HG02623 (cell line): ENCODE results near the gene CACNA1E.

Source experiments
- ATAC-seq: cut with Tn5 transposase; IDR thresholded peaks from one replicate; pipeline ENCODE4 v1.9.1; 2021; ENCODE audit warnings: moderate library complexity; ENCODE audit not compliant: unreplicated experiment

The CACNA1E gene

DNA sequence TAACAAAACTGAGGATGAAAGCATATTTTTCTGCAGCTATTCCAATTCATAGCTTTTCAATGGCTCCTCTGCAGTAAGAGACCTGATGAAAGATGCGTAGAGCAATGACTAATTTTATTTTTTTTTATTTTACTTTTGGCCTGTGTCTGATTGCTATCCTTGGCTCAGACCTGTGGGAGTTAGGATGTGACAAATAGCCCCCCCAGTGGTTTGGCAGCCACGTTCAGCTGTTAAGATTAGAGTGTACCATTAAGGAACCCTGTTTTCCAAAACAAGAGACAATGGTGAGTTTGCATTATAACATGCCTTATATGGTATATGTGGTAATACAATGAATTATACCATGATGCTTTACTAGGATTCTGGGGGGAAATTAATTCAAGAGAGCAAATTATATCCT, 264.7 kb downstream of the CACNA1E start:
- no peak for ATAC-seq

DNA sequence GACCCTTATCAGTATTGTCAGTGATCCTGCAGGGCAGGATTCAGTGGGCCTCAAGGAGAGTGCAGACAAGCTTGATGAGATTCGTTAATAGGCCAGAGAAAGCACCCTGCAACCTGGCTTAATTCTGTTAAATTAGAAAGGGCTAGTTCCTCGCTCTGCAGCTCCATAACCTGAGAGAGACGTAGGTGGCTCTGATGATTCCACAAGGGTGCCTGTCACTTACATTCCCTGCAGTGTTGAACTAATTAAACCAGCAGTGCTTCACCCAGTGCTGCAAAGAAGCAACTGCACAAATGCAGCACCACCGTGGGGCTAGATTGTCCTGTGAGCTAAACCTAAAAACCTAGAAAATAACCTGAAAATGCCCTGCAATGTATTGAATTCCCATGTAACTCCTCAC, 270.8 kb downstream of the CACNA1E start:
- ATAC-seq = no peak

DNA sequence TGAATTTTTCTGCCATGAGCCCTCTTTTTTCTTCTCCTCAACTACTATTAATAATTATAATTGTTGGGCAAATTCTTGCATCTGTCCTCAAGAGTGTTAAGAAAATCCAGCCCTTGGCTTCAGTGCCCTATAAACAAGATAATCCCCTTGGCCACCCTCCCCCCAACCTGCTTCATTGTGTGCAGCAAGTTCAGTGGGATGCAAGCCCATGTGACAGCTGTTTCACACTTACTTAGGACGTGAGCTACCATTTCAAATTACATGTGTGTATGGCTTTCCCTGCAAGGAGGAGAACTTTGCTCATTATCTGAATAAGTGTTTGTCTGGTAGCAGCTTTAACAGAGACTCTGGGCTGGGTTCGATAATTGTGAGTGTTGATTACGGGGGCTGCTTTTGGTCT, 276.2 kb downstream of the CACNA1E start:
- no peak for ATAC-seq

DNA sequence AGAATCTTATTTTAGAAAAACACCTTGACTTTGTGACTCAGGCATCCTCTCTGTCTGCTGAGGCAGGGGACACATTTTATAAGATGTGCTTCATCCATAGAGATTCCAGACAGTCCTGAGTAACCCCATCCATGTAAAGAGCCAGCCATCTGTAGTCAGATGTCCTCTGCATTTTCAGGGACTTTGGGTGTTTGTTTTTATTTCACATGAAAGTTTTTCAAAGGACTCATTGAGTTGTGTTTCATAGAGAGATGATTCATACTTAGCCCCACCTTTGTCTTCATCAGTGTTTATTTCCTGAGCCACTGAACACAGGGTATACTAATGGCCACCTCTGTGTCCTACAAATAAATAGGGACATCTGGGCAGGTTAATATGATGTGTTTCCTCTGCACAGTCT, 280.4 kb downstream of the CACNA1E start:
- ATAC-seq = no peak

DNA sequence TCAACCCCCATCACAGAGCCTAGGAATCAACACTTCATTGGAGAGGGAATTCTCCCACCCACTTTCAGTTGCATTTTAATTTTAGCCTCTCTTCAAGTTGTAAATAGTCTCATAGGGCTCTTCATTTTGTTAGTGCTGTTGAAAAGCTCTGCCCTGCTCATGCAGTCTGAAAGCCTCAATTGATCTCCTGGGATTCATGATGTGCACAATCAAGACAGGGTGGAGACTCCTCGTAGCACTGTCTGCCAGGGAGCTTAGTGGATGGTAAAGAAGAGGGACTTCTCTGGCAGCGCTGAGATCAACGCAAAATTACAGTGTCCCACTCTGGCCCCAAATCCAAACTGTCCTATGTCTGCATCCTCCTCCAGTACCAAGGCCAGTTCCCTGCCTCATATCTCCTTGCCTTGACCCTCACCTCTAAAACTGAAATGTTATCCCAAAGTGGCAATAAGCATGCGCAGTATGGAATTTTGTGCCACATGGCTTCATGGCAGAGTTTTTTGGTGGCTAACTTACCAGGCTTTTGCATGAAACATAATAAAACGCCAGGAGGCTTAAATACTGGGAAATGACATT, 282.2 kb downstream of the CACNA1E start:
- ATAC-seq = no peak

DNA sequence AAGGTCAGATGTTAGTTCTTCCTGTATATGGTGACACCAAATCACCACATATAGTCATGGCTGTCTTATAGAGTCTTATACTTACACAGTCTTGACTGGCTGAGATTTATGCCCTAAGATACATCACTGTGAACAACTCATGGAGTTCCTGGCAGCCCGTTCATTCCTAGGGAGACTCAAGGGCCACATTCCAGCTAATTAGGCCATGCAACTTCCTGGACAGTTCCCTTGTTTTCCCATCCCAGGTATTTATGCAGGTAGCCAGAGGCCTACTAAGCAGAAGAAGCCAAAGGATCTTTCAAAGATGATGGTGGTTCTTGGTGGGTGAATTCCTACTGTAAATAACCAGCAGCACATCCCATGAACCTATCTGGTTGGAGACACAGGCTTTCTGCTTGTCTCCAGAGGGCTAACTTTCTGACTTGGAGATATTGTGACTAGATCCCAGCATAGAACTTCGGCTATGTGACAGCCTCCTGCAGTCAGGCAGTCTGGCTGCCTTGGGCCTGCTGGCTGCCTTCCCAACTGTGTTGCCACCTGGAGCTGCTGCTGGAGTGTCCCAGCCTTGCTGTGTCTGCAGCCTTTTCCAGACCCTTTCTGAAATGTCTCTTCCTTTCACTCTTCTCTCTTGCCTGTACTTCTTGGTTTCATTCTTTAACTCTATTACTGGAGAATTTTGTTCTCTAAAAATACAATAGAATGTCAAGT, 283.8 kb downstream of the CACNA1E start:
- no peak for ATAC-seq

DNA sequence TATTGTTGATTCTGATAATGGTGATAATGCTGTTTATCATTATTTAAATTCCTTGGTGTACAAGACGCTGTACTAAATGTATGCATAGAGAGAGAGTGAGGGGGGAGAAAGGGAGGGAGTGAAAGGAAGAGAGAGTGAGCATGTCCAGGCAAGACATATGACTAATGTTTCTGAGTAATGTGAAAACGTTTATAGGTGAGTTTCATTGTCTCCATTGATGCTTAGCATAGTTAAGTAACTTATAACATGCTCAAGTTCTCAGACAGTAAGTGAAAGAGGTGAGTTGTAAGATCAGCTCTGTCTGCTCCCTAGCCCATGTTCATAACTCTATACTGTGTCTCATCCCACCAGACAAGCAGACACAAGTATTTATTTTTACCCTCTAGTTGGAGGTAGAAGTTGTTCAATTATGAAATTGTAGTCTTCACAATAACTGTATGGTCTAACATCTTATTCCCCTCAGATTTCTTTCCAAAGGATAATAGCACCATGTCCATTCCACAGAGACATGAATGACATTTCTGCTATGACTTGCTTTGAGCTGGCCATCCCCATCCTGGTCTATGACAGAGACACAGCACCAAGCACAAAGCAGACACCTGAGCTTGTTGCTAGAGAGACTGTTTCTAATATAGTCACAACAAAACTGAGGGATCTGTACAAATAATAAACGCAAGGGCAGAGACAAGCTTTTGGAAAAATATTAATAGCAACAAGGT, 285.1 kb downstream of the CACNA1E start:
- ATAC-seq = no peak

DNA sequence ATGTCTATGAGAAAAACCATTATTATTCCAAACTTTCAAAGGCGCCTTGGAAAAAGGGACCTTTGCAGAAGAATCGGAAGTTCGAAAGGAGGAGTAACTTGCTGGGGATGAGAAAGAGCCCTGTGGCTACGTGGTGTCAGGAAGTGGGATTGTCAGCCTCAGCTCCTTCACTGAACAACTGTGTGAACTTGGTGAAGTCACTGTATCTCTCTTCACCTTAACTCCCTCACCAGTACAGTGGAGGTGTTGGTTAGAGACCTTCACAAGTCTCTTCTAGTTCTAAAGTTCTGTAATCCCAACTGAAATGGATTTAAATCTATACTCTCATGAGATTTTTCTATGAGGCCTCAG, 285.6 kb downstream of the CACNA1E start:
- no peak for ATAC-seq

DNA sequence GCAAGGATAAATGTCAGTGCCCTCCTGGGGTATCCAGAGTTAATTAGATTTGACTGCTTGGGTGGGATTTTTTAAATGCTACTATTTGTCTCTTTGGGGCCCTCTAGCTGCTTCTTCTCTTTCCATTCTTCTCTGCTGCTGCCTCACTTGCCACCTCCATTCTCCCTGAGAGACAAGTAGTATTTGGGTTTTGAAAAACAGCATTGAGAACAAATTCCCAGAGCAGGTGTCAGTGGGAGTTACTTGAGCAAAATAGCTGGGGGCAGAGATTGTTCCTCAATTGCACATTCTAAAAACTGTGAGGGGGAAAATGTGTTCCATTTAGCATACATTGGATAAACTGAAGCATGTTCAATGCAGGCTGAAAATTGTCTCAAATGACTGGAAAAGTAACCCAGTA, 286.5 kb downstream of the CACNA1E start:
- no peak for ATAC-seq

DNA sequence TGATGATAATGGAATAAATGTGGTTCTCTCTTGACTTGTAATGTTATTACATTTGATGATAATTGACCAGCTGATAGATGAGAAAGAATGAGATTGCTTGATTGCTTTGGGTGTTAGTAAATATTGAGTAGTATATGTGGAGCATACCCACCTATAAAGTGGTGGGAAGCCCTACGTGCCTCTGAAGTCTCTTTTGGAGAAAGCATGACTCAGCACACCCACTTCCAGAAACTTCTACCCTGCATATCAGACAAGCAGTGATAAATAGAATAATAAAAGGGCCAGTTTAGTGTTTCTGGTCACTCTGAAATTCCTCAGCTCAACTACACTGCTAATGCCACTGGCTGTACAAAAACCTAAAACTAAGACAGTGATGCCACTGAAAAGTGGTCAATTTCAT, 289.4 kb downstream of the CACNA1E start:
- no peak for ATAC-seq

DNA sequence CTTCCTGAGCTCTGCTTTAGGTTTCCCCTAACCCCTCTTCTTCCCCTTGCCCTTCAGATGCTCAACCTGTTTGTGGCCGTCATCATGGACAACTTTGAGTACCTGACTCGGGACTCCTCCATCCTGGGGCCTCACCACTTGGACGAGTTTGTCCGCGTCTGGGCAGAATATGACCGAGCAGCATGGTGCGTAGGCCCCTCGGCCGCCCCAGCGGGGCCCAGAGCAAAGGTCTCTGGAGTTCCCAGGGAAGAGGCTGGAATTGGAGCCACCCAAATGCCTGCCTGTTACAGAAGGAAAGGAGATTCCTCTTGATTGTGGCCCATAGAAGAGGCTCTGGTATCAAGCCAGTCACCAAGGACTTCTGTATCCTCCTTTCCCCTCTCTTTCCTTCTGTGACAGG, 292.7 kb downstream of the CACNA1E start:
- ATAC-seq = no peak

DNA sequence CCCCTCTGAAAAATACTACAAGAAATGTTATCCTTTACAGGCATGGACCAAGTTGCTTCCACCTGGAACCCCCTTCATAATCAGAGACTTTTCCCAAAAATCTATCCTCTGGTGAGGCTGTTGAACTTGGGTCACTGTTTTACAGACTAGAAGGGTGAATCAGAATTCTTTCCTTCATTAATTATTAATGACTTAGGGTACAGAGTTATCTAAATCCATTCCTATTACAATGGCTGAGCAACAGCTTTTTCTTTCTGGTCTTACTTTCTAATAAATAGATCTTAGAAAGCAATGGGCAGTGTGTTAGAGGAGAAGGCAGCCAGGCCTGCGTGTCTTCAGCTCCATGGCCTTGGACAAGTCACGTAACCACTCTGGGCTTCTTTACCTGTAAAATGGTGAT, 294.0 kb downstream of the CACNA1E start:
- ATAC-seq = no peak

DNA sequence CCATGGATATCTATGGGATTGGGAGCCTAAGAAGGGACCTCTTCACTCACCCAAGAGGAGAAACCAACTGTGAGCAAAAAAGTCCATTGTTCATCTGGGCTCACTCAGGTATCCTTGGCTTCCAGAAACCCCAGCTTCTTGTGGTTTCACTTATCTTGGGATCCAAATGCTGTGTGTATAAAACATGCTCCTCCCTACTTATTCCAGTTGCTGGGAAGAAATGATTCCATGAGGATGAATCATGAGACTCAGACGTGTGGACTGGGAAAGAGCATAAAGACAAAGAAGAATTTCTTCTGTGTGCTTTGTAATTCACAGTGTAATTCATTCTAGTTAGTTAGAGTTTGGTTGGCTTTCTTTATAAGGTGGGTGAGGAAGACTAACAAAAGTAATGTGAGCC, 294.5 kb downstream of the CACNA1E start:
- ATAC-seq = no peak

DNA sequence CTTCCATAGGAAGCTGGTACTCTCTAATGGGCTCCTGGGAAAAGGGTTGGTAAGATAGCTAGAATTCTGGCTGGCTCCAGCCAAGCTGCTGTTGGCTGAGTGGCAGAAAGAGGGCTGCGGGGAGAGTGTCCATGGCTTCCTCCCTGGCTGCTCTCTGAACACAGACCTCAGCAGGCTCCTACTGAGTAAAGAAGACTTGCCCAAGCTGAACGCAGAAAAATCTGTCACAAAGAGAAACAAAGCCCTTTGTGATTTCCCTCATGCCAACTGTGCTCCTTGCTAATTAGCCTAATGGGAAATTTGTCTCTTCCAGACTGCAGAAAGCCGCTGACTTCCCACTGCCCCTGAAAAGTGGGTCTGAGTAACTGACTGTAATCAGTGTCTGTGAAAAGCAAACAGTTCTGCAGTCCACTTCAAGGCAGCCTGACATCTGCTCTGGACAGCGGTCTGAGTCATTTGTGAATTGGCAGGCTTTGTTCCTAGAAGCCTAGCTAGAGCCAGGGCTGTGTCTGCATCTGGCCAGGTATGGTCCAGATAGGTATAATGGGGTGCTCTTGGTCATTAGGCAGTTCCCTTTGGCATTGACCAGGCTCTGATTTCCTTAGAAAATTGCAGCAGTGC, 295.4 kb downstream of the CACNA1E start:
- ATAC-seq = no peak

DNA sequence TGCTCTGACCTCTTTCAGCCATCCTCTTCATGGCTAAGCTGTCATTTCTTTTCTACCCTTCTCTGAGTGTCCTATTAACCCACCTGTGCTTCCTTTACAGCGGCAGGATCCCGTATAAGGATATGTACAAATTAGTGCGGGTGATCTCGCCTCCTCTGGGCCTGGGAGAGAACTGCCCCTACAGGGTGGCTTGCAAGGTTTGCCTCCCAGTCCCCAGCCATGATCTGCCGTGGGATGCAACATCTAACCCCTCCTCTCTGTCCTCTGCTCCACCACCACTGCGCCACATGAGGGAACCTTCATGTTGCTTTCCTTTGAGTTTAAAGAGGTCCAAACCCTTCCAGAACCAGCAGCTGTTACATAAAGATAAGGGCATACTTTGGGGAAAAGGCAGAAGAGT, 296.0 kb downstream of the CACNA1E start:
- ATAC-seq = no peak

DNA sequence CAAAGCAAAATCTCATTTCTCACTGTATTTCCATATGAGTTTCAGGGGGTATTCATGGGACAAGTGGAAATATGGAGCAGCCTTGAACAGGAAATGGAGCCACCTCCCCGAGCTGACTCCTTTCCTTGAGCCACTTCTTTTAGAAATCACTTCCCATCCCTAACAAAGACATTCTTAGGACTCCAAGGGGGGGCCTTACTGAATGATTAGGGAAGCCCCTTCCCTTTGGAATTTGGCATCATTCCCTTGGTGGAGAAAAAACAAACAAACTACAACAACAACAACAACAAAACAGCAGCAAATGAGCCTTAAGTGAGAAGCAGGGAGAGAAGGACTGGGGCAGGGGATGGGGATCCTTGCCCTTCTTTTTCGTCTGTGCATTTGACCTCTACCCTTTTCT, 299.9 kb downstream of the CACNA1E start:
- ATAC-seq = no peak

DNA sequence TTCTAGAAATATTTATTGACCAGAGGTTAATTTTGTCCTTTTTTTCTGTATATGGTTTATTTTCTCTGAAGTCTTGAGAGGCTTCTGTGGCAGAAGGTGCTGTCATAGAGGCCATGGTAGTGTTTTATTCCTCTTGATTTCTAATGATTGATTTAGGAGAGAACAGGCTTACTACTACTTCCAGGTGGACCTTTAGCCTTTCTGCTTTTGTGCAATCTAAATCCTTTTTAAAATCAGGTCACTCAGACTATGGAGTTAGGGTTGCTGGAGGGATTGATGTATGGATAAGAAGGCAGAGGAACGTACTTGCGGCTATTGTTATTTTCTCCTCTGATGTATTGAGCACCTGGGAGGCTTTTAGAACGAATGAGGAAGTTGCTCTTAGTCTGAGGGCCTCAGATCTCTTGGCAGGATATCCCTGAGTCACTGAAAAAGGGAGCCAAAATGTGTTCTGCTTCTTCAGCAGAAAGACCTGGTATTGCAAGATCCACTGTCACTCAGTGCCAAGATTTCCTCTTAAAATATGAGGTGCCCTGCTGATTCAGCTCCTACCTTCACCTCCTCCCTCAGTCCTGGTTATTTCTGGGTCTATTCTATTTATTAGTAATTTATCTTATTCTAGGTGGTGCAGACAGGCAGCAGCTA, 300.8 kb downstream of the CACNA1E start:
- ATAC-seq = no peak

DNA sequence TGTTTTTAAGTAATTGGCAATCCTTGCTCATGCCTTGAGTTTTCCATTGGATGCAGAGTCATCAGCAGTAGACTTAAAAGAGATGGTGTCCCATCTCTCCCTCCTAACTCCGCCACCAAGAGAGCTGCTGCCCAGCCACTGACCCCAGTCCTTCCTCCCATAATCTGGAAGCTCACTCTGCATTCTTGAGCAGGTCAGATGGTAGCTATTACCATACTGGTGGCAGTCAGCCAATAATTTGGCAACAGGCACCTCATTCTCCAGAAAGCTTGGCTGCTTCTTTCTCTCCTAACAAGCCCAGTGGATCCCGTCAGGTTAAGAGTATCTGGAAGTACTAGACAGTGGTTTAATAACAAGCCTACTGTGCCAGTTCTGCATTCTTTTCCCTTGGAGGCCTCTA, 306.1 kb downstream of the CACNA1E start:
- ATAC-seq = no peak

DNA sequence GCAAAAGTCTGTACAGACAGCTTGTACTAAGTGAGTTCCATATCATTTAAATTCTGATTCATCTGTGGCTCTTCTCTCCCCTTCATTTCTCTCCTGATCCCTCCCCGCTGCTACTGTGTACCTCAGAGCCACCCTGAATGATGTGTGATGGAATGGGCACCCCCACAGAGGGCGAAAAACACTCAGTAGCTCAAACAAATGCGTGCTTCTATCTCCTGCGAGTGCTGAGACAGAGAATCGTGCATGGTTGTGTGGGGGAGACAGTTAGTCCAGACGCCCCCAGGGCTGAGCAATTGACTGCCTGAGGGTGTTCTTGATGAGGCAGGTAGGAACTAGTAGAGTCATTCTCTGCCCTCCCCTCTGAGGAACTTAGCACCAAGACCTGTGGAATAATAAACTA, 308.4 kb downstream of the CACNA1E start:
- no peak for ATAC-seq

DNA sequence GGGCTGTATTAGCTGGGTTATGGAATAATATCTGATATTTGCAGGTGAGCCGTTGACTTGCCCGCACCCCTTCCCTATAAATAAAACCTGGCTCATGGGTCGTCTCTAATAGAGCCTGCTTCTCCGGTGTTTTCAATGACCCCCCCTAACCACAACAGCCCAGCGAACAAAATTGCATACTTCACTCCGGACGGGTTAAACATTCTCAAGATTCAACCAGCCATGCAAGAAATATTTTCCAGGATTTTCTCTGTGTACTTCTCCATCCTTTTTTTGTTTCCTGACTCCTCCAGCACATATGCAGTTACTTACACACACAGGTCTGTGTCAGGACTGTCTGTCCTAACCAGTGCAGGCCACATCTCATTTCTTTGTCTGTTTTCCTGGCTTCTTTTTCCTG, 310.5 kb downstream of the CACNA1E start:
- no peak for ATAC-seq

DNA sequence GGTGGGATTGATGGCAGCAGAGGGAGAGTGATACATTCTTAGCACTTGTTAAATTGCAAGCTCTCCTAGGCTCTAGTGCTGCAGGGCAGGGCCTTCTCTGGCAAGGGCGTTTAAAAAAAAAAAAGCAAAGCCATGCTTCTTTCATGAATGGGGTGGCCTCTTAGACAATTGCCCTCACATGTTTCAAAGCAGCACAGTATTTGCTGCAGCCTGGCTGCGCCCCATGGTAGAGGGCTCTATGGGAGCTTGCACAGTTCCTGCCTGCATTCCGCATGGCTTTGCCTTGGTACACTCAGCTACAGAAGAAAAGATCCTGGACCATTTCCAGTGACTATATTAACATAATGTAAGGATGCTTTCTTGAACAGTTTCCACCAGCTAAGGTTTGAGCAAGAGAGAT, 311.0 kb downstream of the CACNA1E start:
- no peak for ATAC-seq
